SU-DHL-6 (cell line): ENCODE data around the gene TGFB2.

Experiments
- EZH2phosphoT487 ChIP-seq: fragments of 200-600 bp; sonication (generic), shearing (Covaris generic); conservative IDR thresholded peaks from 2 replicates; pipeline ENCODE4 v1.6.1; 2018; ENCODE audit warnings: mild to moderate bottlenecking, antibody characterized with exemption, low read length, moderate library complexity, mixed read lengths
- TF ChIP-seq, protein P1 (sequence below): fragments of 200-600 bp; sonication (generic); IDR thresholded peaks from one replicate; pipeline ENCODE4 v1.5.1; 2017; ENCODE audit warnings: antibody characterized with exemption, mild to moderate bottlenecking, low read length, moderate library complexity; ENCODE audit not compliant: insufficient read depth, poor library complexity, severe bottlenecking

DNA sequence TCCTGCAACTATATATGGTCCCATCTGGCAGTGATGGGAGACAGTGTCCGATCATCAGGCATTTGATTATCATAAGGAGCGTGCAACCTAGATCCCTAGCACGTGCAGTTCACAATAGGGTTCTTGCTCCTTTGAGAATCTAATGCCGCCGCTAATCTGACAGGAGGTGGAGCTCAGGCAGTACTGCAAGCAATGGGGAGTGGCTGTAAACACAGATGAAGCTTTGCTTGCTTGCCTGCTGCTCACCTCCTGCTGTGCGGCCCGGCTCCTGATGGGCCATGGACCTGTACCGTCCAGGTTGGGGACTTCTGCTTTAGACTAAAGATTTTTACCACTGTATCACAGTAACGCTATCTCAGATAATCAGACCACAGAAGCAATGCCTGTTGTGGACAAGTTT, 63.8 kb downstream of the TGFB2 start:
- TF ChIP-seq, protein P1, sequence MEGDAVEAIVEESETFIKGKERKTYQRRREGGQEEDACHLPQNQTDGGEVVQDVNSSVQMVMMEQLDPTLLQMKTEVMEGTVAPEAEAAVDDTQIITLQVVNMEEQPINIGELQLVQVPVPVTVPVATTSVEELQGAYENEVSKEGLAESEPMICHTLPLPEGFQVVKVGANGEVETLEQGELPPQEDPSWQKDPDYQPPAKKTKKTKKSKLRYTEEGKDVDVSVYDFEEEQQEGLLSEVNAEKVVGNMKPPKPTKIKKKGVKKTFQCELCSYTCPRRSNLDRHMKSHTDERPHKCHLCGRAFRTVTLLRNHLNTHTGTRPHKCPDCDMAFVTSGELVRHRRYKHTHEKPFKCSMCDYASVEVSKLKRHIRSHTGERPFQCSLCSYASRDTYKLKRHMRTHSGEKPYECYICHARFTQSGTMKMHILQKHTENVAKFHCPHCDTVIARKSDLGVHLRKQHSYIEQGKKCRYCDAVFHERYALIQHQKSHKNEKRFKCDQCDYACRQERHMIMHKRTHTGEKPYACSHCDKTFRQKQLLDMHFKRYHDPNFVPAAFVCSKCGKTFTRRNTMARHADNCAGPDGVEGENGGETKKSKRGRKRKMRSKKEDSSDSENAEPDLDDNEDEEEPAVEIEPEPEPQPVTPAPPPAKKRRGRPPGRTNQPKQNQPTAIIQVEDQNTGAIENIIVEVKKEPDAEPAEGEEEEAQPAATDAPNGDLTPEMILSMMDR = no peak
- no peak for TF ChIP-seq EZH2phosphoT487
